ENCODE measurements around the gene STAMBPL1. TPM values are rescaled to one million over a fixed set of nuclear protein-coding genes. Genes with fewer than 3 reads are reported as not detected.
A peak's percentile ranks its signal among the peaks of the same experiment; 100 is the strongest.

STAMBPL1 gene
- total RNA-seq, 6 donors from 2014 or later: 4.9 to 69.1 (median 7.0) TPM

- Histone ChIP-seq H3K4me3 (no peak overlapping the region), H3K9me3 (no peaks in the 10 kb centered on the region), H3K27ac (no peak overlapping the region), H3K36me3 (no peaks in the 10 kb centered on the region), H3K4me1 (peaks cover 0 to 8% (median 3%) of the 10 kb centered on the region in 4 donors), H3K27me3 (no peaks in the 10 kb centered on the region)
- 90 to 94% methylated on average over 3 of the region's 3 CpGs for WGBS, 2 donors
- ATAC-seq (ENCODE audit: low FRiP score in 2 of 2) (no peak), DNase-seq (no peak)
- TF ChIP-seq CTCF (IDR thresholded peaks at IDR 0.05): no peak
- no peak for TF ChIP-seq EP300 (IDR thresholded peaks at IDR 0.05)
- no peak for TF ChIP-seq POLR2AphosphoS5 (IDR thresholded peaks at IDR 0.05)
- no peak for TF ChIP-seq POLR2A (IDR thresholded peaks at IDR 0.05)
Measured at GRCh38 chr10:88840104-88840503, 39.9 kb upstream of the STAMBPL1 start.

- Histone ChIP-seq H3K27ac (peak overlapping the region in 1 of 4 donors; percentile 44), H3K4me1 (peaks cover 0 to 3% (median 1%) of the 10 kb centered on the region in 4 donors), H3K9me3 (no peaks in the 10 kb centered on the region), H3K27me3 (no peaks in the 10 kb centered on the region), H3K4me3 (no peak overlapping the region), H3K36me3 (no peaks in the 10 kb centered on the region)
- DNase-seq (no peak), ATAC-seq (ENCODE audit: low FRiP score in 2 of 2) (peak in 1 of 2 donors; percentile 23)
- no peak for TF ChIP-seq POLR2A (IDR thresholded peaks at IDR 0.05)
- TF ChIP-seq POLR2AphosphoS5 (IDR thresholded peaks at IDR 0.05): no peak
- no peak for TF ChIP-seq EP300 (IDR thresholded peaks at IDR 0.05)
- TF ChIP-seq CTCF (IDR thresholded peaks at IDR 0.05): no peak
- 84 to 85% methylated on average over 5 of the region's 5 CpGs for WGBS, 2 donors
Measured at GRCh38 chr10:88840881-88841280, 39.2 kb upstream of the STAMBPL1 start.

- Histone ChIP-seq H3K4me1 (no peaks in the 10 kb centered on the region), H3K27ac (peak overlapping the region in 1 of 4 donors; percentile 44), H3K27me3 (no peaks in the 10 kb centered on the region), H3K4me3 (no peak overlapping the region), H3K36me3 (no peaks in the 10 kb centered on the region), H3K9me3 (no peaks in the 10 kb centered on the region)
- DNase-seq: no peak
- ATAC-seq (ENCODE audit: low FRiP score in 2 of 2): no peak
- WGBS, 2 donors: 77 to 83% methylated on average over 6 of the region's 6 CpGs
- TF ChIP-seq EP300 (IDR thresholded peaks at IDR 0.05): no peak
- TF ChIP-seq POLR2A (IDR thresholded peaks at IDR 0.05): no peak
- no peak for TF ChIP-seq CTCF (IDR thresholded peaks at IDR 0.05)
- no peak for TF ChIP-seq POLR2AphosphoS5 (IDR thresholded peaks at IDR 0.05)
Measured at GRCh38 chr10:88841316-88842111, 38.5 kb upstream of the STAMBPL1 start.

- 91 to 94% methylated on average over 4 of the region's 4 CpGs for WGBS, 2 donors
- Histone ChIP-seq H3K36me3 (no peaks in the 10 kb centered on the region), H3K27me3 (no peaks in the 10 kb centered on the region), H3K27ac (no peak overlapping the region), H3K4me1 (no peaks in the 10 kb centered on the region), H3K4me3 (no peak overlapping the region), H3K9me3 (no peaks in the 10 kb centered on the region)
- no peak for DNase-seq
- TF ChIP-seq POLR2A (IDR thresholded peaks at IDR 0.05): no peak
- TF ChIP-seq POLR2AphosphoS5 (IDR thresholded peaks at IDR 0.05): no peak
- no peak for TF ChIP-seq CTCF (IDR thresholded peaks at IDR 0.05)
- TF ChIP-seq EP300 (IDR thresholded peaks at IDR 0.05): no peak
- ATAC-seq (ENCODE audit: low FRiP score in 2 of 2): no peak
Measured at GRCh38 chr10:88843171-88843570, 36.9 kb upstream of the STAMBPL1 start.

- Histone ChIP-seq H3K4me1 (peaks cover 0 to 16% (median 14%) of the 10 kb centered on the region in 4 donors), H3K27me3 (no peaks in the 10 kb centered on the region), H3K36me3 (no peaks in the 10 kb centered on the region), H3K27ac (no peak overlapping the region), H3K4me3 (no peak overlapping the region), H3K9me3 (no peaks in the 10 kb centered on the region)
- WGBS, 2 donors: 0 to 4% methylated on average over 1 of the region's 1 CpG
- ATAC-seq (ENCODE audit: low FRiP score in 2 of 2): peak in 1 of 2 donors; percentile 52
- no peak for TF ChIP-seq EP300 (IDR thresholded peaks at IDR 0.05)
- no peak for TF ChIP-seq POLR2A (IDR thresholded peaks at IDR 0.05)
- TF ChIP-seq POLR2AphosphoS5 (IDR thresholded peaks at IDR 0.05): no peak
- no peak for TF ChIP-seq CTCF (IDR thresholded peaks at IDR 0.05)
- no peak for DNase-seq
Measured at GRCh38 chr10:88848499-88848898, 31.5 kb upstream of the STAMBPL1 start.

Data from upper lobe of left lung (tissue), 6 donors.